ENCODE measurements around the gene RITA1.
"Not testable (repeated sequence)": the region's sequence is repeated elsewhere in the genome, so short reads cannot be mapped to it uniquely, and the experiment has no call there.

Gene RITA1

DNA sequence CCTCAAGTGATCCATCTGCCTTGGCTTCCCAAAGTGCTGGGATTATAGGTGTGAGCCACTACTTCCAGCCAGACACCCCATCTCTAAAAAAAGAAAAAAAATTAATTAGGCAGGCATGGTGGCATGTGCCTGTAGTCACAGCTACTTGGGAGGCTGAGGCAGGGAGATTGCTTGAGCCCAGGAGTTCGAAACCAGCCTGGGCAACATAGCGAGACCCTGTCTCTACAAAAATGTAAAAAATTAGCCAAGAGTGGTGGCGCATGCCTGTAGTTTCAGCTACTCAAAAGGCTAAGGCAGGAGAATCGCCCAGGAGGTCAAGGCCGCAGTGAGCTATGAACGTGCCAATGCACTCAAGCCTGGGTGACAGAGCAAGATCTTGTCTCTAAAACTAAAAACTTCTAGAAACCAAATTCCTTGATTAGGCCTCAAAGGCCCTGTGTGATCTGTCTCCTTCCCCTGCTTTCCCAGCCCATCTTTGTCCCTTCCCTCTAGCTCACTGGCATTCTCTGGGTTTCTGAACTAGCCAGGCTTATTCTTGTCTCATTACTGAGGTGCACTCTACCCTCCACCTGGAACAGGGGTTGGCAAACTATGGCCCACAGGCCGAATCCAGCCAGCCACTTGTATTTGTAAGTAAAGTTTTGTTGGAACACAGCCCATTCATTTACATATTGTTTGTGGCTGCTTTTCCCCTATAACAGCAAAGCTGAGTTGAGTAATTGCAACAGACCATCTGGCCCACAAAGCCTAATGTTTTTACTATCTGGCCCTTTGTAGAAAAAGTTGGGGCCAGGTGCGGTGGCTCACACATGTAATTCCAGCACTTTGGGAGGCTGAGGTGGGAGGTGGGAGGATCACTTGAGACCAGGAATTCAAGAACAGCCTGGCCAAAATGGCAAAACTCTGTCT lies 18.6 kb downstream of the RITA1 start:
- DNase-seq (ENCODE audit: low spot score), result peak; percentile 79

DNA sequence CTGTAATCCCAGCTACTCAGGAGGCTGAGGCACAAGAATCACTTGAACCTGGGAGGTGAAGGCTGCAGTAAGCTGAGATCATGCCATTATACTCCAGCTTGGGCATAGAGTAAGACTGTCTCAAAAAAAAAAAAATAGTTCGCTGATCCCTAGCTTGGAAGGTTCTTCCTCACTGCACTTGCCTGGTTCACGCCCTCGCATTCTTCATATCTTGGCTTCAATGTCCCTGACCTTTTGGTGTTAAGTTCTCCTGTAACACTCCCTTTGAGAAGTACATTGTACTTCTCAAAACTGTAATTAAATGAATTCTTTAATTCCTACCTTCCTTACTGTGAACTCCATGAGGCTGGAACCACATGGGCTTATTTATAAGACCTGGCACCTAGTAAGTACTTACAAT lies 19.3 kb downstream of the RITA1 start:
- DNase-seq (ENCODE audit: low spot score), result no peak

DNA sequence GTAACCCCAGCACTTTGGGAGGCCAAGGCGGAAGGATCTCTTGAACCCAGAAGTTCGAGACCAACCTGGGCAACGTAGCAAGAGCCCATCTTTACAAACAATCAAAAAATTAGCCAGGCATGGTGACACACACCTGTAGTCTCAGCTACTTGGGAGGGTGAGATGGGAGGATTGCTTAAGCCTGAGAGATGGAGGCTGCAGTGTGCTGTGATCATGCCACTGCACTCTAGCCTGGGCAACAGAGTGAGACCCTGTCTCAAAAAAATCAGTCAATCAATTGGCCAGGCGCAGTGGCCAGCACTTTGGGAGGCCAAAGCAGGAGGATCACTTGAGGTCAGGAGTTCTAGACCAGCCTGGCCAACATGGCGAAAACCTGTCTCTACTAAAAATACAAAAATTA lies 21.3 kb downstream of the RITA1 start:
- not testable (repeated sequence) for DNase-seq (ENCODE audit: low spot score)

DNA sequence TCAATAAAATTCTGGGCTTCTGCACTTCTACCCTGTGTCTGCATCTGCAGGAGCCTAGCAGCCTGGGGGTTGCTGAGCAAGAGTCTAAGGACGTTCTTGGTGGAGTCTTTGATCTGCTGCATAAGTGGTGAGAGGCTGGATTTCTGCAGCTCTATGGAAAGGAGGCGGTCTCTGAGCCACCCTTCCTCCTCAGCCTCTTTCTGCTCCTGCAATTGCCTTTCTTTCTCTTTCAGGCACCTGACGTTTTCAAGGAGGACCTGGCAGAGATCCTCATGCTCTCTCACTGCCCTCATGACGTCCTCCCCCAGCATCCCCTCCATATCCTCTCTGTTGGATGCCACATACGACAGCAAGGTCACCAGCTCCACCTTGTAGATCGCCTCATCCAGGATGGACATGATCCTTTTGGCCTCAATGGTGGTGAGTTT lies 22.1 kb downstream of the RITA1 start:
- DNase-seq (ENCODE audit: low spot score), result peak; percentile 76

- DNase-seq (ENCODE audit: low spot score), result peak; percentile 98
Measured at GRCh38 chr12:113208041-113208934, 22.8 kb downstream of the RITA1 start.

GRCh38 chr12:113211160-113211559 lies 25.6 kb downstream of the RITA1 start:
- DNase-seq (ENCODE audit: low spot score), result no peak

- peak; percentile 65 for DNase-seq (ENCODE audit: low spot score)
Measured at GRCh38 chr12:113214895-113215400, 29.4 kb downstream of the RITA1 start.

DNA sequence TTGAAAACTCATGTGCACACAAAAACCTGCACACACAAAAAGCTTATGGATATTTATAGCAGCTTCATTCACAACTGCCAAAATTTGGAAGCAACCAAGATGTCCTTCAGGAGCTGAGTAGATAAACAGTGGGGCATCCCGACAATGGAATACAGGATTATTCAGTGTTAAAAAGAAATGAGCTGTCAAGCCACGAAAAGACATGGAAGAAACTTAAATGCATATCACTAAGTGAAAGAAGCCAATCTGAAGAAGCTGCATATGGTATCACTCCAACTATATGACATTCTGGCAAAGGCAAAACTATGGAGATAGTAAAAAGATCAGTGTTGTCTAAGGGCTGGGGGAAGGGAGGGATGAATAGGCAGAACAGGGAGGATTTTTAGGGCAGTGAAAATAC lies 30.5 kb downstream of the RITA1 start:
- DNase-seq (ENCODE audit: low spot score), result no peak

DNA sequence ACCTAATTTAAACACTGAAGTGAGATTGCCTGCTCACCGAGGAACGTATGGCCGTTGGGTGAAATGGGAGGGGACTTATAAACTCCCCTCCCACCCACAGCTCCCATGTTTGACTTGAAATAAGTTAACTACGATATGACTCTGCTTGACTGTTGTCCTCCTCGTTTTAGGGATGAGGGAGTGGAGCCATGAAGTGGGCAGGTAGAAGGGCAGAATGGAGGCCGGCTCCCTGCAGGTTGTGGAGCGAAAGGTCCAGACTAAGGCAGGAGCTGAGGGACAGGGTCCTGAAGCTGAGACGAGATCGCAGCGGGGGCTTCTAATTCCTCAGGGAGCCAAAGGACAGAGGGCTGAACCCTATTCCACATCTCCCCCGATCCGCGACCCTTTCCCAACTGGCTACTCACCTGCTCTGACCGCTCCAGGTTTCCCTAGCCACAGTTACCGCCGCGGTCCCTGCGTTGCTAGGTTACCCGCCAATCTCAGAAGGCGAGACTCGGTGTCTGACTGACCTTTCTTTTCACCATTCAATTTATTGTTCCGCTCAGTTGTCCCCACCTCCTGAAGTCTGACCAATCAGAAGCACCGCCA lies 35.2 kb downstream of the RITA1 start:
- peak; percentile 72 for DNase-seq (ENCODE audit: low spot score)

GRCh38 chr12:113221181-113221996 lies 35.9 kb downstream of the RITA1 start, which contains the start of gene TPCN1:
Gene TPCN1 (plus strand): TSS chr12:113221464. CDS start chr12:113226853, 5,389 bp downstream.
- peak; percentile 100 for DNase-seq (ENCODE audit: low spot score)

DNA sequence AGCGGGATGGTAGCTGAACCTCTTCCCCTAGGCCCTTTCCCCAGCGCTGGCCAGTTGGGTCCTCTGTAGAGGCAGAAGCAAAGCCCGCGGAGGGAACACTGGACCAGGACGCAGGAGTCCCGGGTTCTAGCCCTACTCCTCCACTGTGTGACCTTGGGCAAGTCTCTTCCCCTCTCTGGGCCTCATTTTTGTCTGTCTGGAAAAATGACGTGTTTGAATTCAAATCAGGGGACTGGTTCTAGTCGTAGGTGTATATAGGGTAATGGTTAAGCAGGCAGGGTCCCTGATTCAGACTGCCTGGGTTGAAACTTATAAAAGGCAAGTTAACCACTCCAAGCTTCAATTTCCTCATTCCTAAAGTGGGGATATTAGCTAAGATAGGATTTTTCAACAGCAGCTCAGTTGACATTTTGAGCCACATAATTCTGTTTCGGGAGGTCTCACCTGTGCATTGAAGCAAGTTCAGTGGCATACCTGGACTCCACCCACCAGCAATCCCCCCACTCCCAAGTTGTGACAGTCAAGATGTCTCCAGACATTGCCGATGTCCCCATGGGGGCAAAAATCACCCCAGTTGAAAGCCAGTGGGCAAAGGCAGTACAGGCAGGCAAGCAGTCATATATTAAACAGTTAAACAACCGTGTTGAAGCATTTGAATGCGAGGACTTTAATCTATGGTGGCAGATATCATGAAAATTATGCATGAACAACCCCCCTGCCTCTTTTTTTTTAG lies 36.6 kb downstream of the RITA1 start:
- DNase-seq (ENCODE audit: low spot score), result peak; percentile 71

DNA sequence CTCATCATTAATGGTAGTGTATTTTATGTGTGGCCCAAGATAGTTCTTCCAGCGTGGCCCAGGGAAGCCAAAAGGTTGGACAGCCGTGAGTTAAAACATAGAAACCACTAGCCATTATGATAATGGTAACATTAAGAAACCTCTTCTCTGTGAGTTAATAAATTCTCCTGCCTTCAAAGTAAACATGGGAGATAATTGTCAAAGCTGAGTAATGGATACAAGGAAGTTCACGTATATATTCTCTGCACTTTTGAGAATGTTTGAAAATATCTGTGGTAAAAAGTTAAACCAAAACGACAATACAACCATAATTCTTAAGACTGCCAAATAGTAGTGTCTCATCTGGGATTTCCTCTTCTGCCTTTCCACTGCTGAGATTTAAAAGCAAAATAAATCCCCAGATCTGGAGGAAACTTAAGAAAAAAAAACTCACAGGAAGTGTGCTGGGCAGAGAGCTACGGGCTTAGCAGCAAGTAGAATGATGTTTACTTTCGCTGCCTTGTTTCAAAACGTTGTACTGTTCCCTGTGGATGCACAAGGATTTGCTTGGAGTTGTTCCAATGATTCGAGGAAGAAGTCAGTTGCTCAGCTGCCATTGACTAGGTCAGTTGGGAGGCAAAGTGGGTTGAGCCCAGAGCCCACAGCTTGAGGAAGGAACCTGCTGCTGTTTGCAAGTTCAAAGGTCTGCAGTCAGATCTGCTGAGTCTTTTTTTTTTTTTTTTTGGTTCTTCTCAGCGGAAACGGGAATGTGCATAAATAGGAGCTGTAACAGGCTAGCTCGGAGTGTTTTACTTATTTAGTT lies 37.4 kb downstream of the RITA1 start:
- peak; percentile 65 for DNase-seq (ENCODE audit: low spot score)

DNA sequence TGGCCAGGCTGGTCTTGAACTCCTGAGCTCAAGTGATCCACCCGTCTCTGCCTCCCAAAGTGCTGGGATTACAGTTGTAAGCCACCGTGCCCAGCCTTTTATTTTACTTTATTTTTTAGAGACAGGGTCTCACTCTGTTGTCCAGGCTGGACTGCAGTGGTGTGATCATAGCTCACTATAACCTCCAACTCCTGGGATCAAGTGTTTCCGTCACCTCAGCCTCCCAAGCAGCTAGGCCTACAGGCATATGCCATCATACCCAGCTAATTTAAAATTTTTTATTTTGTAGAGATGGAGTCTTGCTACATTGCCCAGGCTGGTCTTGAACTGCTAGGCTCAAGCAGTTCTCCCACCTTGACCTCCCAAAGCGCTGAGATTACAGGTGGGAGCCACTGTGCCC lies 39.4 kb downstream of the RITA1 start:
- no peak for DNase-seq (ENCODE audit: low spot score)

DNA sequence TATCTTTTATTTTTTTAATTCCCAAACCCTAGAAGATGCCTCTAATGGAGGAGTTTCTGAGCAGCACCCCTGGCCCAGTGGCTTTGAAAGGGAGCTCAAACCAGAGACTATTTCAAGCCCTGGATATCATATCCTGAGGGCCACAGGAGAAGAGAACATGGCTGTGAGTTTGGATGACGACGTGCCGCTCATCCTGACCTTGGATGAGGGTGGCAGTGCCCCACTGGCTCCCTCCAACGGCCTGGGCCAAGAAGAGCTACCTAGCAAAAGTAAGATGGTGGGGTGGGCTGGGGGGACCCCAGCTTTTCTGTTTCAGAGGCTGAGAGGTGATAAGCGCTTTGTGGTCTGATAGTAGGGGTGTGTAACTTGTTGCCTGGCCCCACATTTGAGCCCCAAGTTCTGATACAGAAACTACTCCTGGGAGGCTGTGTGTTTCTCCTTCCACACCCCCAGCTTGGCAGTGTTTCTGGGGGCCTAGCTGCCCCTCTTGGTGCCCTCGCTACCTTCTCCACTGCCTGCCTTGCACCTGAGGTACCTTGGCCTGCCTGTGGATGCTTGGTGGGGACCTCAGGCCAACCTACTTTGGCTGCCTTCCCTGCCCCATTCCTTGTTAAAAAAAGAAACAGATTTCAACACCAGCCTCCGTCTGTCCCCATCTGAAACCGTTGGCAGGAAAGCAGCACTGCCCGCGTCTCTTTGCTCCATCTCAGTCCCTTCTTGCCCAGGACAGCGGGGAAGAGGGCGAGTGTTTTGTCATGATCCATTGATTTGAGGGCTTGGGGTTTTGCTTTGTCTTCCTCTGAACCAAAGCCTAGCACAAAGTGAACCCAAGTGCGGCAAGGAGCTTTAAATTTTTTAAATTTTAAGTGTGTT lies 41.4 kb downstream of the RITA1 start:
- DNase-seq (ENCODE audit: low spot score), result no peak

- no peak for DNase-seq (ENCODE audit: low spot score)
Measured at GRCh38 chr12:113227686-113228391, 42.3 kb downstream of the RITA1 start.

GRCh38 chr12:113228394-113229028 lies 43.0 kb downstream of the RITA1 start:
- DNase-seq (ENCODE audit: low spot score), result no peak

Data from NAMALWA (cell line).